ENCODE measurements around the gene EGLN2.
A peak's percentile ranks its signal among the peaks of the same experiment; 100 is the strongest.

DNA sequence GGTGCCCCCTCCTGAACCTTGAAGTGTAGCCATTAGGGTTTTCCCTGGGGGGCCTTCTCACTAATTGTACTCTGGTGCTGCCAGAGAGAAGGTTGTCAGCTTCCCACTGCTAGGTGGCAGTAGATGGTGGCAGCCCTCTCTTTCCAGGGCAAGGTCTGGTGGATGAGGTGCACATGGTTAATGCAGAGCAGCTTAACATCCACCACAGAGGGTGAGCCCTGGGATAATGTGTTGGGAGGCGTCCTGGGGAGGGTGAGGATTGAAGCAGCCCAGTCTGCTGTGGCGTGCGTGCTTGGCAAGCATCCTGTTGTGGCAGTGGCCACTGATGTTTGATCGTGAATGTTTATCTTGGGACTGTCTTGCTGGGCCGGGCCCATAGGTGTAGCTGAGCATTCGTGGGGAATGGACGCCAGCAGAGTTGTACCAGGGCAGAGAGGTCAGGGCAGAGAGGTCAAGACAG lies 5.8 kb downstream of the EGLN2 start:
- no peak for TF ChIP-seq ZNF366 (tag by site-specific recombination; conservative IDR thresholded peaks at IDR 0.05)
- TF ChIP-seq, protein P1, sequence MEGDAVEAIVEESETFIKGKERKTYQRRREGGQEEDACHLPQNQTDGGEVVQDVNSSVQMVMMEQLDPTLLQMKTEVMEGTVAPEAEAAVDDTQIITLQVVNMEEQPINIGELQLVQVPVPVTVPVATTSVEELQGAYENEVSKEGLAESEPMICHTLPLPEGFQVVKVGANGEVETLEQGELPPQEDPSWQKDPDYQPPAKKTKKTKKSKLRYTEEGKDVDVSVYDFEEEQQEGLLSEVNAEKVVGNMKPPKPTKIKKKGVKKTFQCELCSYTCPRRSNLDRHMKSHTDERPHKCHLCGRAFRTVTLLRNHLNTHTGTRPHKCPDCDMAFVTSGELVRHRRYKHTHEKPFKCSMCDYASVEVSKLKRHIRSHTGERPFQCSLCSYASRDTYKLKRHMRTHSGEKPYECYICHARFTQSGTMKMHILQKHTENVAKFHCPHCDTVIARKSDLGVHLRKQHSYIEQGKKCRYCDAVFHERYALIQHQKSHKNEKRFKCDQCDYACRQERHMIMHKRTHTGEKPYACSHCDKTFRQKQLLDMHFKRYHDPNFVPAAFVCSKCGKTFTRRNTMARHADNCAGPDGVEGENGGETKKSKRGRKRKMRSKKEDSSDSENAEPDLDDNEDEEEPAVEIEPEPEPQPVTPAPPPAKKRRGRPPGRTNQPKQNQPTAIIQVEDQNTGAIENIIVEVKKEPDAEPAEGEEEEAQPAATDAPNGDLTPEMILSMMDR (tag by site-specific recombination; IDR thresholded peaks at IDR 0.05), result peak; percentile 80
- no peak for TF ChIP-seq KLF16 (tag by site-specific recombination; IDR thresholded peaks at IDR 0.05)
- TF ChIP-seq ZNF394 (tag by site-specific recombination; IDR thresholded peaks at IDR 0.05; ENCODE audit: borderline replicate concordance), result no peak
- no peak for TF ChIP-seq KLF10 (tag by site-specific recombination; IDR thresholded peaks at IDR 0.05)
- no peak for TF ChIP-seq ZNF274 (IDR thresholded peaks at IDR 0.05; ENCODE audit: low read length)
- no peak for TF ChIP-seq ZNF274 (tag by site-specific recombination; IDR thresholded peaks at IDR 0.05; ENCODE audit: borderline replicate concordance)
- TF ChIP-seq, protein P2, sequence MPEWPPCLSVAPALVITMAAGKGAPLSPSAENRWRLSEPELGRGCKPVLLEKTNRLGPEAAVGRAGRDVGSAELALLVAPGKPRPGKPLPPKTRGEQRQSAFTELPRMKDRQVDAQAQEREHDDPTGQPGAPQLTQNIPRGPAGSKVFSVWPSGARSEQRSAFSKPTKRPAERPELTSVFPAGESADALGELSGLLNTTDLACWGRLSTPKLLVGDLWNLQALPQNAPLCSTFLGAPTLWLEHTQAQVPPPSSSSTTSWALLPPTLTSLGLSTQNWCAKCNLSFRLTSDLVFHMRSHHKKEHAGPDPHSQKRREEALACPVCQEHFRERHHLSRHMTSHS (tag by site-specific recombination; IDR thresholded peaks at IDR 0.05), result no peak
- TF ChIP-seq ZSCAN5A (tag by site-specific recombination; IDR thresholded peaks at IDR 0.05), result no peak
- TF ChIP-seq TCF7L2 (IDR thresholded peaks at IDR 0.05; ENCODE audit: borderline replicate concordance, low read depth, low read length), result no peak
- TF ChIP-seq ZNF501 (tag by site-specific recombination; IDR thresholded peaks at IDR 0.05), result no peak
- TF ChIP-seq, protein P3, sequence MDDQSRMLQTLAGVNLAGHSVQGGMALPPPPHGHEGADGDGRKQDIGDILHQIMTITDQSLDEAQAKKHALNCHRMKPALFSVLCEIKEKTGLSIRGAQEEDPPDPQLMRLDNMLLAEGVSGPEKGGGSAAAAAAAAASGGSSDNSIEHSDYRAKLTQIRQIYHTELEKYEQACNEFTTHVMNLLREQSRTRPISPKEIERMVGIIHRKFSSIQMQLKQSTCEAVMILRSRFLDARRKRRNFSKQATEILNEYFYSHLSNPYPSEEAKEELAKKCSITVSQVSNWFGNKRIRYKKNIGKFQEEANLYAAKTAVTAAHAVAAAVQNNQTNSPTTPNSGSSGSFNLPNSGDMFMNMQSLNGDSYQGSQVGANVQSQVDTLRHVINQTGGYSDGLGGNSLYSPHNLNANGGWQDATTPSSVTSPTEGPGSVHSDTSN (CRISPR knock-in tag; IDR thresholded peaks at IDR 0.05), result no peak
- TF ChIP-seq, protein P4, sequence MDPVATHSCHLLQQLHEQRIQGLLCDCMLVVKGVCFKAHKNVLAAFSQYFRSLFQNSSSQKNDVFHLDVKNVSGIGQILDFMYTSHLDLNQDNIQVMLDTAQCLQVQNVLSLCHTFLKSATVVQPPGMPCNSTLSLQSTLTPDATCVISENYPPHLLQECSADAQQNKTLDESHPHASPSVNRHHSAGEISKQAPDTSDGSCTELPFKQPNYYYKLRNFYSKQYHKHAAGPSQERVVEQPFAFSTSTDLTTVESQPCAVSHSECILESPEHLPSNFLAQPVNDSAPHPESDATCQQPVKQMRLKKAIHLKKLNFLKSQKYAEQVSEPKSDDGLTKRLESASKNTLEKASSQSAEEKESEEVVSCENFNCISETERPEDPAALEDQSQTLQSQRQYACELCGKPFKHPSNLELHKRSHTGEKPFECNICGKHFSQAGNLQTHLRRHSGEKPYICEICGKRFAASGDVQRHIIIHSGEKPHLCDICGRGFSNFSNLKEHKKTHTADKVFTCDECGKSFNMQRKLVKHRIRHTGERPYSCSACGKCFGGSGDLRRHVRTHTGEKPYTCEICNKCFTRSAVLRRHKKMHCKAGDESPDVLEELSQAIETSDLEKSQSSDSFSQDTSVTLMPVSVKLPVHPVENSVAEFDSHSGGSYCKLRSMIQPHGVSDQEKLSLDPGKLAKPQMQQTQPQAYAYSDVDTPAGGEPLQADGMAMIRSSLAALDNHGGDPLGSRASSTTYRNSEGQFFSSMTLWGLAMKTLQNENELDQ (tag by site-specific recombination; IDR thresholded peaks at IDR 0.05; ENCODE audit: low read depth), result no peak
- 0 out of 2 replicates have a peak, but pooled peaks have one; percentile 13 for TF ChIP-seq BCL11A (tag by site-specific recombination; IDR thresholded peaks at IDR 0.05; ENCODE audit: low read depth)
